Karpas-422 (cell line): ENCODE measurements around the gene CDH8. TPM values are rescaled to one million over a fixed set of nuclear protein-coding genes. Genes with fewer than 3 reads are reported as not detected.
"Not testable (repeated sequence)": the region's sequence is repeated elsewhere in the genome, so short reads cannot be mapped to it uniquely, and the experiment has no call there.

Experiments used
- DNase-seq: peaks from one replicate; pipeline ENCODE4 v3.0.0-alpha.2; 2015
- H2AFZ ChIP-seq: fragments of 200-600 bp; sonication (generic); 2 replicates; pipeline ENCODE4 v1.6.1; 2014; ENCODE audit warnings: antibody characterized with exemption, low read length, mixed read lengths
- H3K27ac ChIP-seq: fragments of 200-600 bp; sonication (generic); 2 replicates; pipeline ENCODE4 v1.5.1; 2014; ENCODE audit warnings: mild to moderate bottlenecking, low read length, moderate library complexity
- H3K27me3 ChIP-seq: fragments of 200-600 bp; sonication (generic); 2 replicates; pipeline ENCODE4 v1.6.1; 2014; ENCODE audit warnings: low read length, mixed read lengths
- H3K36me3 ChIP-seq: fragments of 200-600 bp; sonication (generic); 2 replicates; pipeline ENCODE4 v1.6.1; 2014; ENCODE audit warnings: low read length, mixed read lengths; ENCODE audit not compliant: insufficient read depth
- H3K4me1 ChIP-seq: fragments of 200-600 bp; sonication (generic); 2 replicates; pipeline ENCODE4 v1.6.1; 2014; ENCODE audit warnings: mild to moderate bottlenecking, low read length, mixed read lengths
- H3K4me2 ChIP-seq: fragments of 200-600 bp; sonication (generic); 2 replicates; pipeline ENCODE4 v1.6.1; 2014; ENCODE audit warnings: low read length, low read depth, mild to moderate bottlenecking; ENCODE audit not compliant: poor library complexity, severe bottlenecking
- H3K4me3 ChIP-seq: fragments of 200-600 bp; sonication (generic); 2 replicates; pipeline ENCODE4 v1.5.1; 2014; ENCODE audit warnings: mild to moderate bottlenecking, antibody characterized with exemption, low read length, mixed read lengths
- H3K79me2 ChIP-seq: fragments of 200-600 bp; sonication (generic); 2 replicates; pipeline ENCODE4 v1.6.1; 2014; ENCODE audit warnings: mild to moderate bottlenecking, low read length, mixed read lengths
- H3K9ac ChIP-seq: fragments of 200-600 bp; sonication (generic); 2 replicates; pipeline ENCODE4 v1.6.0; 2014; ENCODE audit warnings: low read length
- H3K9me2 ChIP-seq: fragments of 200-600 bp; sonication (generic), shearing (Covaris generic); replicated peaks from 2 replicates; pipeline ENCODE4 v1.6.0; 2014; ENCODE audit warnings: mild to moderate bottlenecking, low read length, moderate library complexity; ENCODE audit not compliant: insufficient read depth
- H3K9me3 ChIP-seq: fragments of 300-700, 200-600 bp; sonication (generic); 2 replicates; pipeline ENCODE4 v1.6.1; 2014; ENCODE audit warnings: low read length, mixed read lengths
- H4K20me1 ChIP-seq: fragments of 200-600 bp; sonication (generic); 2 replicates; pipeline ENCODE4 v1.6.1; 2014; ENCODE audit warnings: mild to moderate bottlenecking, antibody characterized with exemption, low read length, low read depth; ENCODE audit not compliant: insufficient read depth
- total RNA-seq: library from RNA; depleted of rRNA; stranded (reverse); fragments of >200 nt; shearing (Covaris generic); gene quantifications from 2 replicates; pipeline ENCODE4 v1.2.3, GENCODE V29; 2014; ENCODE audit warnings: low replicate concordance

Gene CDH8
- total RNA-seq, 1 experiment from 2014 or later = not detected

DNA sequence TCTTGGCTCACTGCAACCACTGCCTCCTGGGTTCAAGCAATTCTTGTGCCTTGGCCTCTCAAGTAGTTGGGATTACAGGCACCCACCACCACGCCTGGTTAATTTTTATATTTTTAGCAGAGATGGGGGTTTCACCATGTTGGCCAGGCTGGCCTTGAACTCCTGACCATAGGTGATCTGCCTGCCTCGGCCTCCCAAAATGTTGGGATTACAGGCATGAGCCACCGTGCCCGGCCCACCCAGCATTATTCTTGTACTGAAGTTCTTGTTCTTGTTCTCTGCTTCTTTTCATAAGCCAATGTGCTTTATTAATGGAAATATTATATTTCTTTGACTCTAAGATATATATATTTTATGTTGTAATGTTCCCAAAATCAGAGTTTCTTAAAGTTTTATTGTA lies 336.6 kb downstream of the CDH8 start:
- H3K4me1 ChIP-seq, H3K79me2 ChIP-seq, H3K36me3 ChIP-seq, H4K20me1 ChIP-seq, H3K4me3 ChIP-seq, H3K4me2 ChIP-seq, DNase-seq, H3K9me2 ChIP-seq, H3K27me3 ChIP-seq, H3K27ac ChIP-seq, H2AFZ ChIP-seq, H3K9ac ChIP-seq: not testable (repeated sequence)
- peaks cover 11% of the 10 kb centered on the region for H3K9me3 ChIP-seq

DNA sequence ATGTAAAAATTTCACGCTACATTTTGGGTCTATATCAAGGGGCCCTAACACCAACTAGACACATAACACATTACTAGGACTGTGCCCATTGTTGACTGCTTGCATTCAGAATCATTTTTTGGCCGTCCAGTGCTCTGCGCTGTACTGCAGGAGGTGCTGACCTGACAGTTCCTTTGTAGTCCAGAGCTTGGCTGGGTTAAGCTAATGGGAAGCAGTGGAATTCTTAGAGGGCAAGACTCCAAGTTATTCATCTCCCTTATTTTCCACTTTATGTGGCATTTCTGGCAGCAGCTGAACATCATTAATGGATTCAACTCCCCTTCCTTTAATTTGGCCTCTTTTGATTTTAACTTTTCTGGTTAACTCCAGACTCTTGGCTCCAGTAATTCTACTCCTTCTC lies 351.7 kb downstream of the CDH8 start:
- no peaks in the 10 kb centered on the region for H3K79me2 ChIP-seq

DNA sequence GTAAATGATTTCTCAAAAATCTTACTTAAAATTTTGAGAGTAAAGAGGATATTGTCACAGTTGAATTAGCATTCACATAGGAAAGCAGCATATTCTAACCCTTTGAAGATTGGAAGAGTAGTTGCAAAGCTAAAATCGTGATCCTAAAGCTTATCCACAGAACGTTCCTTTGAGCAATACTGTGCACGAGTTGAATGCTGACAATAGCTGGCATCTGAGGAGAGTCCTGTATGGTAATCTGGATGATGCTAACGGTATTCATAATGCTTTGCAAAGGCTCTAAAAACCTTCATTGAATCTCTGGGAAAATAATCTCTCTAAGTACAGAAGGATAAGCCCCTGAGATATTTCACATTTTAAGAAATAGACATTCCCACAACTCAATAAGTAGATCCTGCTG lies 354.6 kb downstream of the CDH8 start:
- Histone ChIP-seq H3K4me1 (no peaks in the 10 kb centered on the region), H3K4me3 (no peak overlapping the region), H3K36me3 (no peaks in the 10 kb centered on the region), H3K27ac (no peak overlapping the region), H3K4me2 (no peak overlapping the region), H3K79me2 (no peaks in the 10 kb centered on the region), H3K9me2 (no peaks in the 10 kb centered on the region), H4K20me1 (no peaks in the 10 kb centered on the region), H3K27me3 (no peaks in the 10 kb centered on the region), H2AFZ (no peak overlapping the region), H3K9ac (no peak overlapping the region), H3K9me3 (peaks cover 24% of the 10 kb centered on the region)
- DNase-seq = no peak

More for the DNA sequence above, 351.7 kb downstream of the CDH8 start:
- Histone ChIP-seq H3K36me3 (no peaks in the 10 kb centered on the region), H3K4me2 (no peak overlapping the region), H3K9me3 (peaks cover 19% of the 10 kb centered on the region), H3K27ac (no peak overlapping the region), H3K9ac (no peak overlapping the region), H4K20me1 (no peaks in the 10 kb centered on the region), H3K9me2 (no peaks in the 10 kb centered on the region), H3K27me3 (no peaks in the 10 kb centered on the region), H3K4me1 (no peaks in the 10 kb centered on the region), H2AFZ (no peak overlapping the region), H3K4me3 (no peak overlapping the region)
- no peak for DNase-seq

GRCh38 chr16:61681124-61681523 lies 355.1 kb downstream of the CDH8 start:
- H3K4me2 ChIP-seq = no peak overlapping the region
- no peaks in the 10 kb centered on the region for H3K36me3 ChIP-seq
- H3K9ac ChIP-seq = no peak overlapping the region
- DNase-seq = no peak
- H3K9me3 ChIP-seq = peaks cover 23% of the 10 kb centered on the region
- H3K9me2 ChIP-seq = no peaks in the 10 kb centered on the region
- no peaks in the 10 kb centered on the region for H3K27me3 ChIP-seq
- no peak overlapping the region for H3K4me3 ChIP-seq
- H4K20me1 ChIP-seq = no peaks in the 10 kb centered on the region
- H3K27ac ChIP-seq = no peak overlapping the region
- no peaks in the 10 kb centered on the region for H3K4me1 ChIP-seq
- H2AFZ ChIP-seq = no peak overlapping the region
- no peaks in the 10 kb centered on the region for H3K79me2 ChIP-seq

DNA sequence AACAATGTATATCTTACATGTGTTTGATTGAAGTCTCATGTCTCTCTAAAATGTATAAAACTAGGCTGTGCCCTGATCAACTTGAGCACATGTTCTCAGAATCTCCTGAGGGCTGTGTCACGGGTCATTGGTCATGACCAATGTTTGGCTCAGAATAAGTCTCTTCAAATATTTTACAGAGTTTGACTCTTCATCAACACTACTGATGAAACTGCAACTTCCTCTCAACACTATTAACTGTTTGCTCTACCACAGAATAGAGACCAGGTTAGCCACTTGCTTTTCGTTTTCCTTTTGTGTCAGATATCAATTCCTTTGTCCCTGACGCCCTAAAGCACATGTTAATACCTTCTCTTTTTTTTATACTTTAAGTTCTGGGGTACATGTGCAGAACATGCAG lies 358.1 kb downstream of the CDH8 start:
- DNase-seq = no peak
- Histone ChIP-seq H3K4me3 (no peak overlapping the region), H3K79me2 (no peaks in the 10 kb centered on the region), H3K9me3 (peaks cover 19% of the 10 kb centered on the region), H2AFZ (no peak overlapping the region), H3K27ac (no peak overlapping the region), H3K4me2 (no peak overlapping the region), H3K9ac (no peak overlapping the region), H4K20me1 (no peaks in the 10 kb centered on the region), H3K36me3 (no peaks in the 10 kb centered on the region), H3K27me3 (no peaks in the 10 kb centered on the region), H3K9me2 (no peaks in the 10 kb centered on the region), H3K4me1 (no peaks in the 10 kb centered on the region)

DNA sequence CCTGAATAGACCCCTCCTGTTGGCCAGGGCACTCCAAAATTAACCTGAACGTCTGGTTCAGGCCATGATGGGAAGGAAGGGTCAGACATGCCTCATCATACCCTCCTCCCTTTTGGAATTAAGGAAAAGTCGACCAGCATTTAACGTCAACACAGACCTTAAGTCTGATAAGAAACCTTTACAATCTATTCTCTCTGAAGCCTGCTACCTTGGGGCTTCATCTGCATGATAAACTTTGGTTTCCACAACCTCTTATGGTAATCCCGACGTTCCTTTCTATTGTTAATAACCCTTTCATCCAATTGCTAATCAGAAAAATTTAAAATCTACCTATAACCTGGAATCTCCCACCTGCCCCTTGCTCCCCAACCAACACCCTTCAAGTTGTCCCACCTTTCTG lies 358.5 kb downstream of the CDH8 start:
- Histone ChIP-seq H3K9me2 (no peaks in the 10 kb centered on the region), H3K4me1 (no peaks in the 10 kb centered on the region), H3K27me3 (no peaks in the 10 kb centered on the region), H4K20me1 (no peaks in the 10 kb centered on the region), H3K27ac (no peak overlapping the region), H3K4me2 (no peak overlapping the region), H2AFZ (no peak overlapping the region), H3K79me2 (no peaks in the 10 kb centered on the region), H3K9me3 (peaks cover 18% of the 10 kb centered on the region), H3K36me3 (no peaks in the 10 kb centered on the region), H3K9ac (no peak overlapping the region), H3K4me3 (no peak overlapping the region)
- DNase-seq = no peak

- H3K4me1 ChIP-seq = no peaks in the 10 kb centered on the region
- no peak overlapping the region for H2AFZ ChIP-seq
- H3K36me3 ChIP-seq = no peaks in the 10 kb centered on the region
- H4K20me1 ChIP-seq = no peaks in the 10 kb centered on the region
- no peak for DNase-seq
- peaks cover 20% of the 10 kb centered on the region; the same call in 1 of the 2 replicates for H3K9me3 ChIP-seq
- H3K9ac ChIP-seq = no peak overlapping the region
- no peak overlapping the region for H3K4me2 ChIP-seq
- H3K4me3 ChIP-seq = no peak overlapping the region
- no peak overlapping the region for H3K27ac ChIP-seq
- no peaks in the 10 kb centered on the region for H3K79me2 ChIP-seq
- H3K9me2 ChIP-seq = no peaks in the 10 kb centered on the region
- H3K27me3 ChIP-seq = no peaks in the 10 kb centered on the region
Observed at GRCh38 chr16:61676740-61677139, 359.5 kb downstream of the CDH8 start.

DNA sequence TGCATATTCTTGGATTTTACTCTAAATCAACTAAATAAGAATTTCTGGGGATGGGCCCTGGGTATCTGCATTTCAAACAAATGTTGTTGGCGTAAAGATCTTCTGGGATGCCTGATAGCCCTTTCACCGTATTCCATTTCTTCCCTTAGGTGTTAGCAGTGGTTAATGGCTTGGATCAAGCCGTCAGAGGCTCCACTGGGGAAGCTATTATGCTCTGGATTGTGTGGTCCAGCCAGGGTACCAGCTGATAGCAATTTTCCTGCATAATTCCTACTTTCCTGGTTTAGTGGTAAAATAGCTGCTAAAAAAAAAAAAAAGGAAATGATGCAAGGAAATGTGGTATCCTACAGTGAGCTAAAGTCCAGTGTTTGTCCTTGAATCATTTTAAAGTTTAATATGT lies 365.1 kb downstream of the CDH8 start:
- H3K9ac ChIP-seq = no peak overlapping the region
- H4K20me1 ChIP-seq = no peaks in the 10 kb centered on the region
- no peaks in the 10 kb centered on the region for H3K27me3 ChIP-seq
- H3K9me2 ChIP-seq = no peaks in the 10 kb centered on the region
- H3K9me3 ChIP-seq = peaks cover 24% of the 10 kb centered on the region
- no peak overlapping the region for H3K4me2 ChIP-seq
- H3K4me1 ChIP-seq = no peaks in the 10 kb centered on the region
- no peak overlapping the region for H3K4me3 ChIP-seq
- H3K27ac ChIP-seq = no peak overlapping the region
- H3K79me2 ChIP-seq = no peaks in the 10 kb centered on the region
- no peaks in the 10 kb centered on the region for H3K36me3 ChIP-seq
- H2AFZ ChIP-seq = no peak overlapping the region
- no peak for DNase-seq

DNA sequence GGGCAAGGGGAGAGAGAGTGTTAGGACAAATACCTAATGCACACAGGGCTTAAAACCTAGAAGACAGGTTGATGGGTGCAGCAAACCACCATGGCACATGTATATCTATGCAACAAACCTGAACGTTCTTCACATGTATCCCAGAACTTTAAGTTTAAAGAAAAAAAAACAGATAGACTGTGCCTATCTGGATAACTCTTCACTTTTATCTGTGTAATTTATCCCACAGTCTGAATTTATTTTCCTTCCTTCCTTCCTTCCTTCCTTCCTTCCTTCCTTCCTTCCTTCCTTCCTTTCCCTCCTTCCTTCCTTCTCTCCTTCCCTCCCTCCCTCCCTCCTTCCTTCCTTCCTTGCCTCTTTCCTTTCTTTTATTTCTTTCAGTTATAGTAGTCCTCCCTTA lies 370.7 kb downstream of the CDH8 start:
- no peak for DNase-seq

More for the DNA sequence above, 370.7 kb downstream of the CDH8 start:
- Histone ChIP-seq H3K4me2 (no peak overlapping the region), H4K20me1 (no peaks in the 10 kb centered on the region), H3K4me3 (no peak overlapping the region), H3K4me1 (no peaks in the 10 kb centered on the region), H3K9me3 (peaks cover 35% of the 10 kb centered on the region), H3K27ac (no peak overlapping the region), H3K79me2 (no peaks in the 10 kb centered on the region), H3K36me3 (no peaks in the 10 kb centered on the region), H3K9ac (no peak overlapping the region), H2AFZ (no peak overlapping the region), H3K9me2 (no peaks in the 10 kb centered on the region), H3K27me3 (no peaks in the 10 kb centered on the region)
